Natural killer cell (primary cell): ENCODE measurements around the gene MCAT. TPM values are rescaled to one million over a fixed set of nuclear protein-coding genes. Genes with fewer than 3 reads are reported as not detected.

ENCODE experiments used
- ATAC-seq, 3 donors: fragments of 150-1000 bp in 2 of 3; fragments of 200-7000 bp in 1 of 3; cut with Tn5 transposase; 1 replicate in 1 of 3; 2 replicates in 2 of 3; pipeline ENCODE4 v1.10.0; 2021; ENCODE audit warnings: mild to moderate bottlenecking in 2 of 3, moderate library complexity in 2 of 3
- DNase-seq, 2 donors: peaks; one replicate each; pipeline versions ENCODE4 v3.0.0 to v3.0.0-alpha.2; 2013 to 2021; ENCODE audit warnings: mixed read lengths in 1 of 2
- H3K27ac ChIP-seq: one replicate; pipeline ENCODE4 v1.5.1; 2013; ENCODE audit warnings: mild to moderate bottlenecking, low read length
- H3K27me3 ChIP-seq: one replicate; pipeline ENCODE4 v1.6.1; 2013; ENCODE audit warnings: low read length; ENCODE audit not compliant: control insufficient read depth, insufficient read depth
- H3K36me3 ChIP-seq: one replicate; pipeline ENCODE4 v1.6.1; 2013; ENCODE audit warnings: low read length; ENCODE audit not compliant: control insufficient read depth, insufficient read depth
- H3K4me1 ChIP-seq: one replicate; pipeline ENCODE4 v1.6.1; 2013; ENCODE audit warnings: low read length; ENCODE audit not compliant: control insufficient read depth, insufficient read depth
- H3K4me3 ChIP-seq: one replicate; pipeline ENCODE4 v1.5.1; 2013; ENCODE audit warnings: low read length
- H3K9me3 ChIP-seq: one replicate; pipeline ENCODE4 v1.6.1; 2013; ENCODE audit warnings: low read length; ENCODE audit not compliant: control insufficient read depth, insufficient read depth
- H3K27ac Mint-ChIP-seq, 2 donors: one replicate each; pipeline ENCODE4 v1.8.0; 2022; ENCODE audit warnings: mild to moderate bottlenecking in 2 of 2, mixed read lengths in 2 of 2, moderate library complexity in 1 of 2
- H3K27me3 Mint-ChIP-seq, 2 donors: one replicate each; pipeline ENCODE4 v1.8.0; 2022; ENCODE audit warnings: low read depth in 2 of 2, mixed read lengths in 2 of 2
- H3K36me3 Mint-ChIP-seq: one replicate; pipeline ENCODE4 v1.8.0; 2022; ENCODE audit warnings: mixed read lengths
- H3K4me1 Mint-ChIP-seq, 2 donors: one replicate each; pipeline ENCODE4 v1.8.0; 2022; ENCODE audit warnings: mixed read lengths in 2 of 2
- H3K4me3 Mint-ChIP-seq: one replicate; pipeline ENCODE4 v1.8.0; 2022; ENCODE audit warnings: mild to moderate bottlenecking, moderate library complexity, mixed read lengths
- H3K9me3 Mint-ChIP-seq, 2 donors: one replicate each; pipeline ENCODE4 v1.8.0; 2022; ENCODE audit warnings: mixed read lengths in 2 of 2
- CTCF ChIP-seq: fragments of 200-600 bp; IDR thresholded peaks from one replicate; pipeline ENCODE4 v1.8.0; 2022; ENCODE audit warnings: antibody characterized with exemption
- WGBS: methylation state at CpG from one replicate; pipeline ENCODE4 v1.1.7; 2013; ENCODE audit warnings: missing lambda C conversion rate; ENCODE audit not compliant: insufficient coverage; 5-methylcytosine and 5-hydroxymethylcytosine counted together
- intact Hi-C: fragments of 100-400 bp; cut with micrococcal nuclease; formaldehyde crosslinking; loops from one replicate; pipeline ENCODE4 v1.14.2; 2022
- total RNA-seq, 4 donors: library from RNA; stranded (reverse); fragments of 120-200 nt in 1 of 4; gene quantifications; one replicate each; pipeline versions ENCODE4 v1.2.3 to v1.2.4, GENCODE V29; 2013 to 2022

Gene MCAT
- 10 to 100 TPM in 1 of 3 donors, 1 to 10 TPM in 2; 6.5 to 12.4 (median 9.3) TPM for total RNA-seq
- total RNA-seq (2013) = 7.5 TPM

- Mint-ChIP-seq H3K4me1 (peaks cover 16 to 28% of the 10 kb centered on the region in 2 donors), H3K9me3 (no peaks in the 10 kb centered on the region), H3K36me3 (no peaks in the 10 kb centered on the region), H3K27ac (peak within 1 kb of the TSS; percentile 89 to 90), H3K27me3 (peaks cover 0 to 2% of the 10 kb centered on the region in 2 donors), H3K4me3 (peak within 1 kb of the TSS; percentile 91)
- Histone ChIP-seq H3K9me3 (no peaks in the 10 kb centered on the region), H3K36me3 (peaks cover 3% of the 10 kb centered on the region), H3K4me1 (peaks cover 29% of the 10 kb centered on the region), H3K27ac (peak within 1 kb of the TSS; percentile 85), H3K4me3 (peak within 1 kb of the TSS; percentile 71), H3K27me3 (no peaks in the 10 kb centered on the region)
- intact Hi-C loops = no loop called here
- TF ChIP-seq CTCF = no peak
- ATAC-seq (peak; percentile 84 to 91 (median 87)), DNase-seq (peak; percentile 76 to 88)
- WGBS = under 1% methylated on average over 83 of the region's 83 CpGs
Observed at GRCh38 chr22:43142880-43143562, at the start of gene MCAT. Gene MCAT, minus strand, starts transcription at chr22:43143398. Its CDS starts 50 bp downstream, at chr22:43143348.

GRCh38 chr22:43191831-43192230 is 48.6 kb upstream of the MCAT start:
- H3K27ac Mint-ChIP-seq = no peak overlapping the region

GRCh38 chr22:43188829-43189545 is 45.8 kb upstream of the MCAT start:
- H3K4me1 ChIP-seq = peaks cover 19% of the 10 kb centered on the region
- H3K36me3 ChIP-seq = no peaks in the 10 kb centered on the region
- H3K9me3 Mint-ChIP-seq = no peaks in the 10 kb centered on the region
- H3K27ac Mint-ChIP-seq = peak overlapping the region; percentile 91 to 93
- H3K4me1 Mint-ChIP-seq = peaks cover 4 to 12% of the 10 kb centered on the region in 2 donors
- DNase-seq (no peak), ATAC-seq (no peak)
- peak overlapping the region; percentile 50 for H3K4me3 Mint-ChIP-seq
- no peak for TF ChIP-seq CTCF
- 99% methylated on average over 5 of the region's 5 CpGs for WGBS
- no peaks in the 10 kb centered on the region for H3K27me3 ChIP-seq
- H3K36me3 Mint-ChIP-seq = no peaks in the 10 kb centered on the region
- intact Hi-C loops = loop anchor here (5.0 kb wide), 2 partner anchors 37 to 572 kb away; partner anchors contain the start of gene TSPO
- no peak overlapping the region for H3K27ac ChIP-seq
- H3K27me3 Mint-ChIP-seq = no peaks in the 10 kb centered on the region
- no peaks in the 10 kb centered on the region for H3K9me3 ChIP-seq
- no peak overlapping the region for H3K4me3 ChIP-seq

More at GRCh38 chr22:43191831-43192230, 48.6 kb upstream of the MCAT start:
- DNase-seq (no peak), ATAC-seq (no peak)
- Histone ChIP-seq H3K36me3 (no peaks in the 10 kb centered on the region), H3K27me3 (no peaks in the 10 kb centered on the region), H3K4me1 (peaks cover 5% of the 10 kb centered on the region), H3K27ac (no peak overlapping the region), H3K9me3 (no peaks in the 10 kb centered on the region), H3K4me3 (no peak overlapping the region)
- intact Hi-C loops = no loop called here
- Mint-ChIP-seq H3K4me1 (peaks cover 0 to 6% of the 10 kb centered on the region in 2 donors), H3K4me3 (no peak overlapping the region), H3K9me3 (no peaks in the 10 kb centered on the region), H3K36me3 (no peaks in the 10 kb centered on the region), H3K27me3 (peaks cover 2 to 9% of the 10 kb centered on the region in 2 donors)
- TF ChIP-seq CTCF = no peak
